ENCODE results near the gene MAP7D1. TPM values are rescaled to one million over a fixed set of nuclear protein-coding genes. Genes with fewer than 3 reads are reported as not detected.

The MAP7D1 gene
- total and polyA plus RNA-seq, 10 of the 15 experiments (the other 5 are each of a cell fraction or from before 2014, with no cell fraction given) = 4.4 to 97.6 (median 24.2) TPM

DNA sequence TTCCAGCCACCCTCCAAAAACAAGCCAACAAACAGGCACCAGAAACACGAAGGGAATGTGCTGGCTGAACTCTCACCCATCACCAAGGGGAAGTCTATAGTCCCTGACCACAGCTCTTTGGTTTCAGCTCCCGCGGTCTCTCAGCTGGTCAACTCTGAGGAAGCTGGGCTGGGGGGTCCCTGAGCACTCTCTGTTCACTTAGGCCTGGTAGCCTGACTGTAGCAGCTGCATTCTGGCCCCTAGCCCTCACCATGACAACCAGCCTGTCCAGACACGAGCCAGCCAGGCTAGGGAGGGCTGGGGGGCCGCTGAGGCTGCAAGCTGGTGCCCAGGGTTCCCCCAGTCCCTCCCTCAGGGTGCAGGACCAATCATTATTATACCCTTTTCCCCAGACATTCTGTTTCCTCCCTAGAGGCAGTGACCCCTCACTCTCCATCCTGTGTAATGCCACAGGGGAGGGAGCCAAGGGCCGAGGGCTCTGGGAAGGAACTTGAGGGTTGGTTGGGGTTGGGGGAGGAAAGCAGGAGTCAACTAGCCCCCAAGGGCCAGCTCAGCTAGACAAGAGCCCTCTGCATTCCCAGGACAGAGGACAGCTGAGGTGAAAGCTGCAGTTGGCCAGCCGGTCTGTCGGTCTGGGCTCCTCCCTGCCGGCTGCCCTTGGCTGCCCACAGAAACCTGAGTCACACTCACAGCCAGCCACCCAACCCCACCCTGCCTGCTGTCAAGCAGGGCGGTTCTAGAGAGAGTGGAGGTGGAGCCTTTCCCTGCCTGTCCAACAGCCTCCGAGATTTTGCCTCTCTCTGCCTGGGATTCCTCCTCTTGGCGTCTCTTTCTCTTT is 5.4 kb upstream of the MAP7D1 start (continued):
- TF ChIP-seq POU2F2 (IDR thresholded peaks at IDR 0.05; ENCODE audit: borderline replicate concordance, low read depth, low read length) = peak; percentile 24; the same call in 1 of the 3 replicates
- TF ChIP-seq TCF3 (IDR thresholded peaks at IDR 0.05; ENCODE audit: borderline replicate concordance, insufficient read depth, low read depth, low read length) = 0 out of 2 replicates have a peak, but pooled peaks have one; percentile 28
- peak; percentile 57 for TF ChIP-seq ATF7 (IDR thresholded peaks at IDR 0.05; ENCODE audit: low read depth)

DNA sequence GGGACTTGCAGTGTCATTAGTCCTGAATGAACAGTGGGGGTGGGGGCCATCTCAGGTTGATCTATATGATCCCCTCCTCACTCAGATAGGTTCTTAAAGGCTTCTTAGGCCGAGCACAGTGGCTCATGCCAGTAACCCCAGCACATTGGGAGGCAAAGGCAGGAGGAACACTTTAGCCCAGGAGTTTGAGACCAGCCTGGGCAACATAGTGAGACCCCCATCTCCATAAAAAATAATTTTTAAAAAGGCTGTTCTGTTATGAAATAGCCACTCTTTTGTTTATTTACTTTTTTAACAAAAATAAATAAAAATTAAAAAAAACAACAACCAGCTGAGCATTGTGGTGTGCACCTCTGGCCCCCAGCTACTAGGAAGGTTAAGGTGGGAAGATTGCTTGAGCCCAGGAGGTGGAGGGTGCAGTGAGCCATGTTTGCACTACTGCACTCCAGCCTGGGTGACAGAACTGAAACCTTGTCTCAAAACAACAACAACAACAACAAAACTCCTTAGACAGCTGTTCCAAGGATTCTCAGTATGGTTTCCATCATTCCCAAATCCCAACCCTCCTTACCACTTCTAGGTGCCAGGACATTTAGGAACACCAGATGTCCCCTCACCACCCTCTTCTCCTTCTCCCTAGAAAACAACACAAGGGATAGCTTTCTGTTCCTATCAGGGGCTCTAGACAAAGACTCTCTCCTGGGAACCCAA is 4.7 kb upstream of the MAP7D1 start:
- peak overlapping the region; percentile 77 for H3K27ac ChIP-seq (ENCODE audit: control insufficient read depth, insufficient read depth)
- peaks cover 30% of the 10 kb centered on the region for H3K79me2 ChIP-seq (ENCODE audit: control insufficient read depth, insufficient read depth, low read length)
- TF ChIP-seq IKZF1 (conservative IDR thresholded peaks at IDR 0.05) = peak; percentile 66; the same call in 1 of the 2 replicates
- TF ChIP-seq, protein P1, sequence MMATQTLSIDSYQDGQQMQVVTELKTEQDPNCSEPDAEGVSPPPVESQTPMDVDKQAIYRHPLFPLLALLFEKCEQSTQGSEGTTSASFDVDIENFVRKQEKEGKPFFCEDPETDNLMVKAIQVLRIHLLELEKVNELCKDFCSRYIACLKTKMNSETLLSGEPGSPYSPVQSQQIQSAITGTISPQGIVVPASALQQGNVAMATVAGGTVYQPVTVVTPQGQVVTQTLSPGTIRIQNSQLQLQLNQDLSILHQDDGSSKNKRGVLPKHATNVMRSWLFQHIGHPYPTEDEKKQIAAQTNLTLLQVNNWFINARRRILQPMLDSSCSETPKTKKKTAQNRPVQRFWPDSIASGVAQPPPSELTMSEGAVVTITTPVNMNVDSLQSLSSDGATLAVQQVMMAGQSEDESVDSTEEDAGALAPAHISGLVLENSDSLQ (IDR thresholded peaks at IDR 0.05) = no peak
- peak in 1 of 2 experiments; percentile 59; a peak in 2 of 4 replicates for TF ChIP-seq IKZF2 (IDR thresholded peaks at IDR 0.05)
- no peak for TF ChIP-seq EED (IDR thresholded peaks at IDR 0.05; ENCODE audit: low read depth)
- TF ChIP-seq DPF2 (IDR thresholded peaks at IDR 0.05) = peak; percentile 35; the same call in 1 of the 2 replicates
- TF ChIP-seq EP300 (IDR thresholded peaks at IDR 0.05; ENCODE audit: borderline replicate concordance in 1 of 2, control insufficient read depth in 1 of 2, low read depth in 2 of 2, low read length in 2 of 2) = 0 out of 4 replicates have a peak, but pooled peaks of 1 of the 2 experiments have one; percentile 7
- in situ Hi-C loops (cut with MboI) (loop anchor here (5.0 kb wide), 1 partner anchor 136 kb away; no protein-coding TSS in a partner anchor), intact Hi-C loops (cut with micrococcal nuclease; ENCODE audit: unreplicated experiment) (loop anchor here (10.0 kb wide), 1 partner anchor 234 kb away; the partner anchor contains the start of gene STK40)
- CTCF ChIA-PET = interaction anchor here (0.8 to 10.2 kb wide), 9 partner anchors 11 to 268 kb away, joined by 3 to 262 read pairs (median 18); no protein-coding TSS in a partner anchor
- H4K20me1 ChIP-seq (ENCODE audit: control insufficient read depth, insufficient read depth) = no peaks in the 10 kb centered on the region
- peak overlapping the region; percentile 42; the same call in 1 of the 2 replicates for H3K4me3 ChIP-seq
- H3K27me3 ChIP-seq (replicated peaks in 1 of 2; ENCODE audit: control insufficient read depth in 2 of 2, insufficient read depth in 2 of 2, low read length in 1 of 2) = no peaks in the 10 kb centered on the region
- POLR2A ChIA-PET = interaction anchor here (0.6 to 4.0 kb wide), 6 partner anchors 10 to 234 kb away, joined by 3 to 86 read pairs (median 14); partner anchors contain the start of genes STK40 and THRAP3
- H3K9ac ChIP-seq (ENCODE audit: control insufficient read depth, insufficient read depth, low read length) = peak overlapping the region; percentile 58; the same call in 1 of the 2 replicates
- peak overlapping the region; percentile 65 for H3K4me2 ChIP-seq (ENCODE audit: control insufficient read depth, insufficient read depth)
- SMC1A ChIA-PET (ENCODE audit: uncharacterized antibody, unreplicated experiment) = interaction anchor here (0.8 to 5.9 kb wide), 9 partner anchors 11 to 271 kb away, joined by 3 to 135 read pairs (median 8); partner anchors contain the start of gene THRAP3
- H3K36me3 ChIP-seq (ENCODE audit: control insufficient read depth in 2 of 2, insufficient read depth in 2 of 2, low read length in 1 of 2) = no peaks in the 10 kb centered on the region
- peaks cover 31% of the 10 kb centered on the region for H3K4me1 ChIP-seq (ENCODE audit: control insufficient read depth, insufficient read depth, low read length)
- DNase-seq (ENCODE audit: low read depth, low spot score) (no peak), FAIRE-seq (no peak), ATAC-seq (no peak)
- RAD21 ChIA-PET (ENCODE audit: unreplicated experiment) = interaction anchor here (1.0 to 5.5 kb wide), 5 partner anchors 10 to 265 kb away, joined by 3 to 147 read pairs (median 62); partner anchors contain the start of gene THRAP3
- 0% methylated on average over 1 of the region's 1 CpG for WGBS (ENCODE audit: insufficient coverage, insufficient replicate concordance, low lambda C conversion rate, missing lambda C conversion rate)
- H2AFZ ChIP-seq (ENCODE audit: control insufficient read depth, low read depth, low read length) = peak overlapping the region; percentile 64
- BruUV-seq (replicated peaks) = no TSS peak
- no peaks in the 10 kb centered on the region for H3K9me3 ChIP-seq (replicated peaks; ENCODE audit: control insufficient read depth, insufficient read depth, low read length)
